IPS DF 6.9 (cell line): ENCODE measurements around the gene B3GALNT2.

Experiments used
- DNase-seq: peaks from one replicate; pipeline ENCODE4 v3.0.0-alpha.2; 2013; ENCODE audit warnings: low read depth, low spot score
- H3K27ac ChIP-seq: one replicate; pipeline ENCODE4 v1.5.1; 2013; ENCODE audit warnings: low read length, control low read depth
- H3K27me3 ChIP-seq: 2 replicates; pipeline ENCODE4 v1.6.1; 2013; ENCODE audit warnings: mild to moderate bottlenecking, low read length; ENCODE audit not compliant: control insufficient read depth, insufficient read depth
- H3K36me3 ChIP-seq: 2 replicates; pipeline ENCODE4 v1.6.1; 2013; ENCODE audit warnings: low read length; ENCODE audit not compliant: control insufficient read depth, insufficient read depth
- H3K4me1 ChIP-seq: 2 replicates; pipeline ENCODE4 v1.6.1; 2013; ENCODE audit warnings: low read length; ENCODE audit not compliant: control insufficient read depth, insufficient read depth
- H3K4me3 ChIP-seq: 2 replicates; pipeline ENCODE4 v1.5.1; 2013; ENCODE audit warnings: mild to moderate bottlenecking, low read length
- H3K9me3 ChIP-seq: 2 replicates; pipeline ENCODE4 v1.6.1; 2013; ENCODE audit warnings: low read length, inconsistent platforms; ENCODE audit not compliant: control insufficient read depth, insufficient read depth
- WGBS: extraction: QIAGEN DNeasy Blood & Tissue Kit; methylation state at CpG from one replicate; pipeline ENCODE4 v1.1.7; 2013; ENCODE audit warnings: mixed read lengths, missing lambda C conversion rate; ENCODE audit not compliant: insufficient read length, insufficient coverage; 5-methylcytosine and 5-hydroxymethylcytosine counted together

B3GALNT2 gene

DNA sequence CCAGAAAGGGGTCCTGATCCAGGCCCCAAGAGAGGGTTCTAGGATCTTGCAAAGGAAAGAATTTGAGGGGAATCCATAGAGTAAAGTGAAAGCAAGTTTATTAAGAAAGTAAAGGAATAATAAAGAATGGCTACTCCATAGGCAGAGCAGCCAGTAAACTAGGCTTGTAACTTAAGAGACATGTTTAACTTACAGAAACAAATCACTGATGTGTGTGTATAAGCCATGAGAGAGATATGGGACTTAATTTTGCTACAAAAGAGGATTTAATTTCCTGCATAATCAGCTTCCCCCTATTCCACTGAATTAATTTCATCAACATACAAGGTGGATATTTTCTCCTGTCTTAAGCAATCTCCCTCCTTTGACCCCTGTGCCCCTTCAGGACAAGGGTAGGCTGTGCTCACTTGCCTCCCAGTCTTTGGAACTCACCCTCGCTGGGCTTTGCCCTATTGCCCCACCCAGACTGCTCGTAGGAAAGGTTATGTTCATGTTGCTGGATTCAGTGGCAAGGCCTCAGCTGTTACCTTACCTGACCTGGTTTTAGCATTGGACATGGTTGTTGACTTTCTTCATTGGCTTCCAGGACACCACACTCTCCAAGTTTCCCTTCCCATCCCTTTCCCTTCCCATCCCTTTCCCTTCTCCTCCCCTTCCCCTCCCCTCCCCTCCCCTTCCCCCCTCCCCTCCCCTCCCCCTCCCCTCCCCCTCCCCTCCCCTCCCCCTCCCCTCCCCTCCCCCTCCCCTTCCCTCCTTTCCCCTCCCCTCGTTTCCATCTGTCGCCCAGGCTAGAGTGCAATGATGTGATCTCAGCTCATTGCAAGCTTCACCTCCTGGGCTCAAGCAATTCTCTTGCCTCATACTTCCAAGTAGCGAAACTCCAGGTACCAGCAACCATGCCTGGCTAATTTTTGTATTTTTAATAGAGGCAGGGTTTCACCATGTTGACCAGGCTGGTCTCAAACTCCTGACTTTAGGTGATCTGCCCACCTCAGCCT is 92.5 kb downstream of the B3GALNT2 start:
- Histone ChIP-seq H3K9me3 (no peaks in the 10 kb centered on the region), H3K4me1 (no peaks in the 10 kb centered on the region), H3K4me3 (no peak overlapping the region), H3K27ac (no peak overlapping the region), H3K36me3 (0 out of 2 replicates have a peak, but pooled peaks cover 2% of the 10 kb centered on the region), H3K27me3 (no peaks in the 10 kb centered on the region)
- WGBS: no CpG with 5 or more reads among the region's 5 CpGs
- no peak for DNase-seq

DNA sequence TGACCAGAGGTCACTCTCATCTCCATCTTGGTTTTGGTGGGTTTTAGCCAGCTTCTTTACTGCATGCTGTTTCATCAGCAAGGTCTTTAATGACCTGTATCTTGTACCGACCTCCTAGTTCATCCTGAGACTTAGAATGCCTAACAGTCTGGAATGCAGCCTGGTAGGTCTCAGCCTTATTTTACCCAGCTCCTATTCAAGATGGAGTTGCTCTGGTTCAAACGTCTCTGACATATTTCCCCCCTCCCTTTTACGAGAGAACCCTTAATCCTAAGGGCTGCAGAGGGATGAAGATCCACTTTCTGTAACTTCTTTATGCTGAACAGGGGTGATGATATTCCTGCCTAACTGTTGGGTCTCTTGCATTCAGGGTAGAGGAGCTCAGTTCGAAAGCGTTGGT is 93.8 kb downstream of the B3GALNT2 start:
- no peak for DNase-seq
- Histone ChIP-seq H3K9me3 (no peaks in the 10 kb centered on the region), H3K4me3 (no peak overlapping the region), H3K4me1 (no peaks in the 10 kb centered on the region), H3K36me3 (0 out of 2 replicates have a peak, but pooled peaks cover 2% of the 10 kb centered on the region), H3K27ac (no peak overlapping the region), H3K27me3 (no peaks in the 10 kb centered on the region)
- WGBS: no CpG with 5 or more reads among the region's 5 CpGs

DNA sequence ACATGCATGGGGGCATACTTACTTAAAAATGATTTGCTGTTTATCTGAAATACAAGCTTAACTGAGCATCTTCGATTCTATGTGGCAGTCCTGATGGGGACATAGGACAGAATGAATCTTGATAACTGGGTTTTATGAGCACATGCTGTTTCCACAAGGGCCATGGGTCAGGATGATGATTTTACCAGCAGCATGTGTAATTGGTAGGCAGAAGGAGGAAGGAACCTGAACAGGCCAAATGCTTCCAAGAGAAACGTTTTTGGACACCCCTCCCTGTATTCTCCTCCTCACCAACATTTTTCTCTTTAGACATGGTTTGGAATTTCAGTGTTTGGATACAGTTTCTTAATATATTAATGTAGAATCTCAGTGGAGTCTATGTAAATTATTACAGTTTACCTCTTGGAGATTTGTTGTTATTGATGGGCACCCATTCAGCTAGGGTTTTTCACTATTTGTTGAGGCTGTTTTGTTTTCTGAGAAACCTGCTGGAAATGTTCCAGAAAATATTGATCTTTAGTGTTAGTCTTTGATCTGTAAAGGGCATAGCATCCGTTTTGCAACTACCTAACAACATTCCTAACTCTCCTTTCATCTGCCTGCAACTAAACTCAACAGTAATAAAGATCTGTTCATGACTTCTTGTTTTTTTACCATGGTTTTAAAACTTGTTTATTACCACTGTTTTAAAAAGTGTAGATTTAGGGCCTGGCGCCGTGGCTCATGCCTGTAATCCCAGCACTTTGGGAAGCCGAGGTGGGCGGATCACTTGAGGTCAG is 95.0 kb downstream of the B3GALNT2 start:
- no peak for DNase-seq
- Histone ChIP-seq H3K9me3 (no peaks in the 10 kb centered on the region), H3K27me3 (no peaks in the 10 kb centered on the region), H3K36me3 (no peaks in the 10 kb centered on the region), H3K4me3 (no peak overlapping the region), H3K4me1 (no peaks in the 10 kb centered on the region), H3K27ac (no peak overlapping the region)
- no CpG with 5 or more reads among the region's 7 CpGs for WGBS

DNA sequence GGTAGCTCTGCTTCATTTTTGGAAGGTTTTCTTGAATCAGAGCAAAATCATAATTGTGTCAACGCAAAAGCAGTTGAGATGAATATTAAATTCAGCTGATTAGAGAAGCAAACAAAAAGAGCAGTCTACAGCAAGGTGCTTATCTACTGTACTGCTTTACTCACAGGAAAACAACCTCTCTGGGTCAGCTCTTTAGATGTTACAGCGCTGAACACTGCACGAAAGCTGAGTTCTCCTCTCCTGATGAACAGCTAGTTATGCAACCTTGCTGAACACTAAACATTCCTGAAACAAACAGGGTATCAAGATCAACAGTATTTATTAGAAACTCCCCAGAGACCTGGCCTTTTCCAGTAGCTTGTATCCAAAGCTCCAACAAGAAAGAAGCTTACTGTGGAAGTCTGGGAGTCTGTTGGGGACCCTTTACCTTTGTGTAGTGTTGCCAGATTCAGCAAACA is 95.7 kb downstream of the B3GALNT2 start:
- Histone ChIP-seq H3K4me1 (no peaks in the 10 kb centered on the region), H3K4me3 (no peak overlapping the region), H3K27ac (no peak overlapping the region), H3K36me3 (no peaks in the 10 kb centered on the region), H3K9me3 (no peaks in the 10 kb centered on the region), H3K27me3 (no peaks in the 10 kb centered on the region)
- no peak for DNase-seq
- WGBS: no CpG with 5 or more reads among the region's 3 CpGs

DNA sequence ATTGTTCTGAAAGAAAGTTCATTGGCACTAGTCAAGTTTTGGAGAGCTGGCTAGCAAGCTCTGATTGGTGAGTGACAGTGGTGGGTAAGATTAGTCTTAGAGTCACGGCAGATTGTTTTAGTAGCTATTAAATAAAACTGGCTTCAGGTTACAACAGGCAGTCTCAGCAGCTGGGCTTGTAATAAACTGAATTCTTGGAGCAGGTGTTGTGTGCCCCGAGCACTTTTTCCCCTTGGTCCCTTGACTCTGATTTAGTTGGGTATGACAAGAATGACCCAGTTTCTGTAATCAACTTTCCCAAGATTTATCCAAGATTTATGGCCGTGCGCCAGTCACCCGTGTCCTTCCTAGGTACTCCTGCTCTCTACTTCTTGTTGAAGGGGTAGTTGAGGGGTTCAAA is 96.8 kb downstream of the B3GALNT2 start:
- Histone ChIP-seq H3K36me3 (no peaks in the 10 kb centered on the region), H3K27ac (no peak overlapping the region)

GRCh38 chr1:235404190-235404589 is 100.1 kb downstream of the B3GALNT2 start:
- no CpG with 5 or more reads among the region's 5 CpGs for WGBS
- DNase-seq: no peak
- H3K27me3 ChIP-seq: no peaks in the 10 kb centered on the region
- no peaks in the 10 kb centered on the region for H3K9me3 ChIP-seq
- H3K4me1 ChIP-seq: no peaks in the 10 kb centered on the region
- H3K4me3 ChIP-seq: no peak overlapping the region
- H3K27ac ChIP-seq: no peak overlapping the region
- no peaks in the 10 kb centered on the region for H3K36me3 ChIP-seq

More for the DNA sequence above, 96.8 kb downstream of the B3GALNT2 start:
- Histone ChIP-seq H3K4me1 (no peaks in the 10 kb centered on the region), H3K27me3 (no peaks in the 10 kb centered on the region), H3K9me3 (no peaks in the 10 kb centered on the region), H3K4me3 (no peak overlapping the region)
- no CpG with 5 or more reads among the region's 5 CpGs for WGBS
- DNase-seq: no peak

DNA sequence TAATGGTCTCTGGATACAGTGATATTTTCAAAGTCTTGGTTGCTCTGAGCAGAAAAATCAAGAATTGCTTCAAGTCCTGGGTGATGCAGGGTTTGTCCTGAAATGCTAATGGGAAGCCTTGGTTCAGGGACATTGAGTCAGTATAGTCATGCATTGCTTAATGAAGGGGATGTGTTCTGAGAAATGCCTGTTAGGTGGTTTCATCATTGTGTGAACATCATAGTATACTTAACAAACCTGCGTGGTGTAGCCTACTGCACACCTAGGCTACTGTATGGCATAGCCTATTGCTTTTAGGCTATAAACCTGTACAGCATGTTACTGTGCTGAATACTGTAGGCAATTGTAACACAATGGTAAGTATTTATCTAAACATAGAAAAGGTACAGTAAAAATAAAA is 100.7 kb downstream of the B3GALNT2 start:
- Histone ChIP-seq H3K4me3 (no peak overlapping the region), H3K27ac (no peak overlapping the region), H3K4me1 (no peaks in the 10 kb centered on the region), H3K9me3 (no peaks in the 10 kb centered on the region), H3K27me3 (no peaks in the 10 kb centered on the region), H3K36me3 (no peaks in the 10 kb centered on the region)
- WGBS: no CpG with 5 or more reads among the region's 1 CpG
- DNase-seq: no peak

GRCh38 chr1:235402457-235403200 is 101.6 kb downstream of the B3GALNT2 start:
- DNase-seq: no peak
- H3K36me3 ChIP-seq: no peaks in the 10 kb centered on the region
- H3K27me3 ChIP-seq: no peaks in the 10 kb centered on the region
- no peak overlapping the region for H3K27ac ChIP-seq
- no peak overlapping the region for H3K4me3 ChIP-seq
- H3K9me3 ChIP-seq: no peaks in the 10 kb centered on the region
- WGBS: no CpG with 5 or more reads among the region's 7 CpGs
- H3K4me1 ChIP-seq: no peaks in the 10 kb centered on the region

DNA sequence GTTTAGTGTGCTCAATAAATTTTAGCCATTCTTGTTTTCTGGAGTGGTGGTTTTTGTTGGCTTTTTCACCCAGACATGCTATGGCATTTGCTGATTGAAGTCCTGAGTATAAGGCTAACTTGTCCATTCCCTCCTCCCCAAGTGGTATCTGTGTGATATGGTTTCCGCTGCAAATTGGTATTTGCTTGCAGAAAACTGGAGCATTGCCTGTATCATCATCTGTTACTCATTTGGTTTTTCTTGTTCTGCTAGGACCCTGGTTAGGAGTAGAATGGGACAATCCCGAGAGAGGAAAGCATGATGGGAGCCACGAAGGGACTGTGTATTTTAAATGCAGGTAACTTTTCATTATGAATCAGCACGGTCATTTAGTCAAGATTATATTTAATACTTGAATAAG is 103.0 kb downstream of the B3GALNT2 start:
- no peaks in the 10 kb centered on the region for H3K27me3 ChIP-seq
- H3K4me1 ChIP-seq: no peaks in the 10 kb centered on the region
- WGBS: no CpG with 5 or more reads among the region's 4 CpGs
- no peak overlapping the region for H3K4me3 ChIP-seq
- H3K9me3 ChIP-seq: no peaks in the 10 kb centered on the region
- H3K27ac ChIP-seq: no peak overlapping the region
- no peaks in the 10 kb centered on the region for H3K36me3 ChIP-seq
- DNase-seq: no peak
